Measurements from ENCODE around the gene C17orf114. TPM values are rescaled to one million over a fixed set of nuclear protein-coding genes. Genes with fewer than 3 reads are reported as not detected.

The C17orf114 gene

Other genes starting within 250 kb of the C17orf114 start
- 22.6 and 24.7 TPM in 2 replicates for gene MYBBP1A, start 246.9 kb downstream of the C17orf114 start, total RNA-seq (2012; rRNA removed)
- 45.9 and 53.0 TPM in 2 replicates for gene MYBBP1A, start 246.9 kb downstream of the C17orf114 start, polyA plus RNA-seq (2012; rRNA removed)
- not detected in 2 replicates for gene GGT6, start 241.8 kb downstream of the C17orf114 start, total RNA-seq (2012; rRNA removed)
- gene GGT6, start 241.8 kb downstream of the C17orf114 start, polyA plus RNA-seq (2012; rRNA removed): not detected in 2 replicates
- gene SMTNL2, start 217.8 kb downstream of the C17orf114 start, total RNA-seq (2012; rRNA removed): not detected in 2 replicates
- gene SMTNL2, start 217.8 kb downstream of the C17orf114 start, polyA plus RNA-seq (2012; rRNA removed): not detected in 2 replicates
- gene ALOX15, start 160.7 kb downstream of the C17orf114 start, total RNA-seq (2012; rRNA removed): not detected in 2 replicates
- not detected in 2 replicates for gene ALOX15, start 160.7 kb downstream of the C17orf114 start, polyA plus RNA-seq (2012; rRNA removed)
- gene PELP1, start 98.2 kb downstream of the C17orf114 start, total RNA-seq (2012; rRNA removed): 6.3 and 9.2 TPM in 2 replicates
- 20.8 and 24.0 TPM in 2 replicates for gene PELP1, start 98.2 kb downstream of the C17orf114 start, polyA plus RNA-seq (2012; rRNA removed)
- 3.9 and 6.1 TPM in 2 replicates for gene ARRB2, start 91.7 kb downstream of the C17orf114 start, total RNA-seq (2012; rRNA removed)
- gene ARRB2, start 91.7 kb downstream of the C17orf114 start, polyA plus RNA-seq (2012; rRNA removed): 10.6 and 12.5 TPM in 2 replicates
- 9.9 and 10.3 TPM in 2 replicates for gene MED11, start 70.9 kb downstream of the C17orf114 start, total RNA-seq (2012; rRNA removed)
- gene MED11, start 70.9 kb downstream of the C17orf114 start, polyA plus RNA-seq (2012; rRNA removed): 23.3 and 24.1 TPM in 2 replicates
- gene ZMYND15, start 62.5 kb downstream of the C17orf114 start, total RNA-seq (2012; rRNA removed): under 0.01 TPM in 1 of 2 replicates, not detected in the other
- gene ZMYND15, start 62.5 kb downstream of the C17orf114 start, polyA plus RNA-seq (2012; rRNA removed): 0.07 and 0.14 TPM in 2 replicates
- gene CXCL16, start 62.4 kb downstream of the C17orf114 start, total RNA-seq (2012; rRNA removed): 0.28 and 0.36 TPM in 2 replicates
- 1.2 and 1.6 TPM in 2 replicates for gene CXCL16, start 62.4 kb downstream of the C17orf114 start, polyA plus RNA-seq (2012; rRNA removed)
- not detected in 2 replicates for gene TM4SF5, start 30.4 kb downstream of the C17orf114 start, total RNA-seq (2012; rRNA removed)
- not detected in 2 replicates for gene TM4SF5, start 30.4 kb downstream of the C17orf114 start, polyA plus RNA-seq (2012; rRNA removed)
- not detected in 2 replicates for gene VMO1, start 16.0 kb downstream of the C17orf114 start, total RNA-seq (2012; rRNA removed)
- 0.14 TPM in 1 of 2 replicates, not detected in the other for gene VMO1, start 16.0 kb downstream of the C17orf114 start, polyA plus RNA-seq (2012; rRNA removed)
- not detected in 2 replicates for gene GLTPD2, start 13.4 kb downstream of the C17orf114 start, total RNA-seq (2012; rRNA removed)
- gene GLTPD2, start 13.4 kb downstream of the C17orf114 start, polyA plus RNA-seq (2012; rRNA removed): not detected in 2 replicates
- gene PSMB6, start 6.2 kb downstream of the C17orf114 start, total RNA-seq (2012; rRNA removed): 217 and 244 TPM in 2 replicates
- gene PSMB6, start 6.2 kb downstream of the C17orf114 start, polyA plus RNA-seq (2012; rRNA removed): 254 and 291 TPM in 2 replicates
- 9.4 and 12.5 TPM in 2 replicates for gene PLD2, start 4.8 kb upstream of the C17orf114 start, total RNA-seq (2012; rRNA removed)
- gene PLD2, start 4.8 kb upstream of the C17orf114 start, polyA plus RNA-seq (2012; rRNA removed): 28.0 and 28.8 TPM in 2 replicates
- gene MINK1, start 31.0 kb upstream of the C17orf114 start, total RNA-seq (2012; rRNA removed): 12.2 and 12.8 TPM in 2 replicates
- gene MINK1, start 31.0 kb upstream of the C17orf114 start, polyA plus RNA-seq (2012; rRNA removed): 40.9 and 41.3 TPM in 2 replicates
- gene C17orf107, start 97.2 kb upstream of the C17orf114 start, total RNA-seq (2012; rRNA removed): 0.54 and 0.56 TPM in 2 replicates
- gene C17orf107, start 97.2 kb upstream of the C17orf114 start, polyA plus RNA-seq (2012; rRNA removed): 0.82 and 1.3 TPM in 2 replicates
- gene CHRNE, start 100.8 kb upstream of the C17orf114 start, total RNA-seq (2012; rRNA removed): under 0.01 TPM in 2 replicates
- gene CHRNE, start 100.8 kb upstream of the C17orf114 start, polyA plus RNA-seq (2012; rRNA removed): 0.21 and 0.24 TPM in 2 replicates
- gene GP1BA, start 129.9 kb upstream of the C17orf114 start, total RNA-seq (2012; rRNA removed): not detected in 2 replicates
- gene GP1BA, start 129.9 kb upstream of the C17orf114 start, polyA plus RNA-seq (2012; rRNA removed): not detected in 2 replicates
- gene SLC25A11, start 137.7 kb upstream of the C17orf114 start, total RNA-seq (2012; rRNA removed): 30.8 and 35.0 TPM in 2 replicates
- 62.2 and 68.2 TPM in 2 replicates for gene SLC25A11, start 137.7 kb upstream of the C17orf114 start, polyA plus RNA-seq (2012; rRNA removed)
- gene RNF167, start 137.9 kb upstream of the C17orf114 start, total RNA-seq (2012; rRNA removed): 13.1 and 13.3 TPM in 2 replicates
- gene RNF167, start 137.9 kb upstream of the C17orf114 start, polyA plus RNA-seq (2012; rRNA removed): 79.5 and 83.6 TPM in 2 replicates
- 348 and 432 TPM in 2 replicates for gene PFN1, start 146.2 kb upstream of the C17orf114 start, total RNA-seq (2012; rRNA removed)
- gene PFN1, start 146.2 kb upstream of the C17orf114 start, polyA plus RNA-seq (2012; rRNA removed): 1,671 and 2,152 TPM in 2 replicates
- 1.4 TPM in 2 replicates for gene ENO3, start 148.8 kb upstream of the C17orf114 start, total RNA-seq (2012; rRNA removed)
- 4.2 and 5.1 TPM in 2 replicates for gene ENO3, start 148.8 kb upstream of the C17orf114 start, polyA plus RNA-seq (2012; rRNA removed)
- 50.2 and 52.2 TPM in 2 replicates for gene SPAG7, start 165.5 kb upstream of the C17orf114 start, total RNA-seq (2012; rRNA removed)
- gene SPAG7, start 165.5 kb upstream of the C17orf114 start, polyA plus RNA-seq (2012; rRNA removed): 108 and 115 TPM in 2 replicates
- gene CAMTA2, start 185.3 kb upstream of the C17orf114 start, total RNA-seq (2012; rRNA removed): 1.4 TPM in 2 replicates
- 54.7 and 59.7 TPM in 2 replicates for gene CAMTA2, start 185.3 kb upstream of the C17orf114 start, polyA plus RNA-seq (2012; rRNA removed)
- under 0.01 and 0.18 TPM in 2 replicates for gene INCA1, start 195.2 kb upstream of the C17orf114 start, total RNA-seq (2012; rRNA removed)
- gene INCA1, start 195.2 kb upstream of the C17orf114 start, polyA plus RNA-seq (2012; rRNA removed): 0.51 and 0.92 TPM in 2 replicates
- gene KIF1C, start 195.6 kb upstream of the C17orf114 start, total RNA-seq (2012; rRNA removed): 27.4 and 28.6 TPM in 2 replicates
- gene KIF1C, start 195.6 kb upstream of the C17orf114 start, polyA plus RNA-seq (2012; rRNA removed): 28.7 and 31.6 TPM in 2 replicates
- not detected in 2 replicates for gene SLC52A1, start 233.1 kb upstream of the C17orf114 start, total RNA-seq (2012; rRNA removed)
- gene SLC52A1, start 233.1 kb upstream of the C17orf114 start, polyA plus RNA-seq (2012; rRNA removed): not detected in 2 replicates